ENCODE measurements around the gene FAM47E. TPM values are rescaled to one million over a fixed set of nuclear protein-coding genes. Genes with fewer than 3 reads are reported as not detected.

The FAM47E gene
- total RNA-seq, 1 donor from 2014 or later = 0.26 TPM

GRCh38 chr4:76271248-76271647, 19.7 kb downstream of the FAM47E start:
- Histone ChIP-seq H3K36me3 (ENCODE audit: control insufficient read depth, insufficient read depth, low read length) (no peaks in the 10 kb centered on the region), H3K4me3 (ENCODE audit: low read depth, low read length) (no peak overlapping the region), H3K27me3 (ENCODE audit: control insufficient read depth, insufficient read depth, low read length) (no peaks in the 10 kb centered on the region)
- no peak for FAIRE-seq
- TF ChIP-seq CTCF (IDR thresholded peaks at IDR 0.05; ENCODE audit: insufficient read depth, low read length, severe bottlenecking) = no peak
- DNase-seq (ENCODE audit: low read depth) = no peak

GRCh38 chr4:76272073-76272472, 20.6 kb downstream of the FAM47E start:
- H3K27me3 ChIP-seq (ENCODE audit: control insufficient read depth, insufficient read depth, low read length) = no peaks in the 10 kb centered on the region

GRCh38 chr4:76272582-76272981, 21.1 kb downstream of the FAM47E start:
- DNase-seq (ENCODE audit: low read depth) (no peak), FAIRE-seq (no peak)
- Histone ChIP-seq H3K27me3 (ENCODE audit: control insufficient read depth, insufficient read depth, low read length) (no peaks in the 10 kb centered on the region), H3K36me3 (ENCODE audit: control insufficient read depth, insufficient read depth, low read length) (no peaks in the 10 kb centered on the region), H3K4me3 (ENCODE audit: low read depth, low read length) (no peak overlapping the region)
- TF ChIP-seq CTCF (IDR thresholded peaks at IDR 0.05; ENCODE audit: insufficient read depth, low read length, severe bottlenecking) = no peak

More at GRCh38 chr4:76272073-76272472, 20.6 kb downstream of the FAM47E start:
- TF ChIP-seq CTCF (IDR thresholded peaks at IDR 0.05; ENCODE audit: insufficient read depth, low read length, severe bottlenecking) = no peak
- FAIRE-seq (no peak), DNase-seq (ENCODE audit: low read depth) (no peak)
- Histone ChIP-seq H3K4me3 (ENCODE audit: low read depth, low read length) (no peak overlapping the region), H3K36me3 (ENCODE audit: control insufficient read depth, insufficient read depth, low read length) (no peaks in the 10 kb centered on the region)

GRCh38 chr4:76272999-76273398, 21.5 kb downstream of the FAM47E start:
- H3K4me3 ChIP-seq (ENCODE audit: low read depth, low read length) = no peak overlapping the region
- no peaks in the 10 kb centered on the region for H3K36me3 ChIP-seq (ENCODE audit: control insufficient read depth, insufficient read depth, low read length)
- DNase-seq (ENCODE audit: low read depth) (no peak), FAIRE-seq (no peak)
- no peaks in the 10 kb centered on the region for H3K27me3 ChIP-seq (ENCODE audit: control insufficient read depth, insufficient read depth, low read length)
- TF ChIP-seq CTCF (IDR thresholded peaks at IDR 0.05; ENCODE audit: insufficient read depth, low read length, severe bottlenecking) = no peak

- no peaks in the 10 kb centered on the region for H3K36me3 ChIP-seq (ENCODE audit: control insufficient read depth, insufficient read depth, low read length)
- DNase-seq (ENCODE audit: low read depth) = no peak
- no peak for FAIRE-seq
- H3K4me3 ChIP-seq (ENCODE audit: low read depth, low read length) = no peak overlapping the region
- TF ChIP-seq CTCF (IDR thresholded peaks at IDR 0.05; ENCODE audit: insufficient read depth, low read length, severe bottlenecking) = no peak
- H3K27me3 ChIP-seq (ENCODE audit: control insufficient read depth, insufficient read depth, low read length) = no peaks in the 10 kb centered on the region
Measured at GRCh38 chr4:76275486-76276124, 24.1 kb downstream of the FAM47E start.

- DNase-seq (ENCODE audit: low read depth) (no peak), FAIRE-seq (no peak)
- Histone ChIP-seq H3K4me3 (ENCODE audit: low read depth, low read length) (no peak overlapping the region), H3K27me3 (ENCODE audit: control insufficient read depth, insufficient read depth, low read length) (no peaks in the 10 kb centered on the region), H3K36me3 (ENCODE audit: control insufficient read depth, insufficient read depth, low read length) (no peaks in the 10 kb centered on the region)
- no peak for TF ChIP-seq CTCF (IDR thresholded peaks at IDR 0.05; ENCODE audit: insufficient read depth, low read length, severe bottlenecking)
Measured at GRCh38 chr4:76276813-76277212, 25.3 kb downstream of the FAM47E start.
